ENCODE results near the gene SMIM20. TPM values are rescaled to one million over a fixed set of nuclear protein-coding genes. Genes with fewer than 3 reads are reported as not detected.

The SMIM20 gene
- total RNA-seq, 2 experiments from 2014 or later = 44.0 to 53.8 TPM

GRCh38 chr4:25919676-25920075 is 5.7 kb downstream of the SMIM20 start:
- intact Hi-C loops (cut with micrococcal nuclease; ENCODE audit: unreplicated experiment) = no loop called here
- no peak for TF ChIP-seq CTCF (conservative IDR thresholded peaks at IDR 0.05; ENCODE audit: low read length)
- TF ChIP-seq EZH2phosphoT487 (IDR thresholded peaks at IDR 0.05; ENCODE audit: borderline replicate concordance, low read depth, low read length) = no peak
- Histone ChIP-seq H3K9me2 (ENCODE audit: insufficient read depth, low read length) (no peaks in the 10 kb centered on the region), H3K36me3 (ENCODE audit: insufficient read depth, low read length) (peaks cover 71% of the 10 kb centered on the region), H3K9me3 (ENCODE audit: low read length) (no peaks in the 10 kb centered on the region), H3K27ac (ENCODE audit: low read depth, low read length, poor library complexity, severe bottlenecking) (no peak overlapping the region), H3K4me1 (ENCODE audit: insufficient read depth, low read length, poor library complexity, severe bottlenecking) (peaks cover 25% of the 10 kb centered on the region), H3K4me3 (ENCODE audit: low read depth, low read length, poor library complexity, severe bottlenecking) (no peak overlapping the region), H3K4me2 (ENCODE audit: low read length) (no peak overlapping the region), H4K20me1 (ENCODE audit: insufficient read depth, low read length) (no peaks in the 10 kb centered on the region), H2AFZ (ENCODE audit: low read length) (no peak overlapping the region), H3K79me2 (ENCODE audit: insufficient read depth, low read depth, low read length) (peaks cover 35% of the 10 kb centered on the region)
- no TSS peak for BruUV-seq (replicated peaks)
- ChIA-PET CTCF (ENCODE audit: unreplicated experiment) (interaction anchor here (0.8 kb wide), 1 partner anchor 24 kb away, joined by 3 read pairs; no protein-coding TSS in a partner anchor), POLR2A (interaction anchor here (0.5 to 2.8 kb wide), 5 partner anchors 9 to 756 kb away, joined by 3 to 18 read pairs (median 3); no protein-coding TSS in a partner anchor)
- no peak for DNase-seq (ENCODE audit: low spot score)

GRCh38 chr4:25921922-25922321 is 7.9 kb downstream of the SMIM20 start:
- intact Hi-C loops (cut with micrococcal nuclease; ENCODE audit: unreplicated experiment) = no loop called here
- Histone ChIP-seq H3K4me2 (ENCODE audit: low read length) (no peak overlapping the region), H3K4me3 (ENCODE audit: low read depth, low read length, poor library complexity, severe bottlenecking) (no peak overlapping the region), H3K36me3 (ENCODE audit: insufficient read depth, low read length) (peaks cover 55% of the 10 kb centered on the region), H3K9me2 (ENCODE audit: insufficient read depth, low read length) (no peaks in the 10 kb centered on the region), H3K27ac (ENCODE audit: low read depth, low read length, poor library complexity, severe bottlenecking) (no peak overlapping the region), H3K4me1 (ENCODE audit: insufficient read depth, low read length, poor library complexity, severe bottlenecking) (peaks cover 27% of the 10 kb centered on the region), H3K79me2 (ENCODE audit: insufficient read depth, low read depth, low read length) (peaks cover 32% of the 10 kb centered on the region; the same call in 1 of the 2 replicates), H2AFZ (ENCODE audit: low read length) (no peak overlapping the region), H4K20me1 (ENCODE audit: insufficient read depth, low read length) (no peaks in the 10 kb centered on the region), H3K9me3 (ENCODE audit: low read length) (no peaks in the 10 kb centered on the region)
- ChIA-PET POLR2A (interaction anchor here (1.2 kb wide), 1 partner anchor 54 kb away, joined by 3 read pairs; no protein-coding TSS in a partner anchor), CTCF (ENCODE audit: unreplicated experiment) (no interaction called here)
- no TSS peak for BruUV-seq (replicated peaks)
- TF ChIP-seq CTCF (conservative IDR thresholded peaks at IDR 0.05; ENCODE audit: low read length) = no peak
- no peak for TF ChIP-seq EZH2phosphoT487 (IDR thresholded peaks at IDR 0.05; ENCODE audit: borderline replicate concordance, low read depth, low read length)
- no peak for DNase-seq (ENCODE audit: low spot score)

GRCh38 chr4:25922812-25923369 is 8.9 kb downstream of the SMIM20 start:
- H3K9me3 ChIP-seq (ENCODE audit: low read length) = no peaks in the 10 kb centered on the region
- DNase-seq (ENCODE audit: low spot score) = no peak
- no peaks in the 10 kb centered on the region for H3K9me2 ChIP-seq (ENCODE audit: insufficient read depth, low read length)
- H3K4me1 ChIP-seq (ENCODE audit: insufficient read depth, low read length, poor library complexity, severe bottlenecking) = peaks cover 29% of the 10 kb centered on the region
- peaks cover 53% of the 10 kb centered on the region for H3K36me3 ChIP-seq (ENCODE audit: insufficient read depth, low read length)
- H3K27ac ChIP-seq (ENCODE audit: low read depth, low read length, poor library complexity, severe bottlenecking) = no peak overlapping the region
- POLR2A ChIA-PET = interaction anchor here (1.2 kb wide), 1 partner anchor 9 kb away, joined by 3 read pairs; no protein-coding TSS in a partner anchor
- no peak overlapping the region for H3K4me2 ChIP-seq (ENCODE audit: low read length)
- BruUV-seq (replicated peaks) = no TSS peak
- H2AFZ ChIP-seq (ENCODE audit: low read length) = no peak overlapping the region
- peaks cover 38% of the 10 kb centered on the region; the same call in 1 of the 2 replicates for H3K79me2 ChIP-seq (ENCODE audit: insufficient read depth, low read depth, low read length)
- intact Hi-C loops (cut with micrococcal nuclease; ENCODE audit: unreplicated experiment) = no loop called here
- CTCF ChIA-PET (ENCODE audit: unreplicated experiment) = no interaction called here
- no peak overlapping the region for H3K4me3 ChIP-seq (ENCODE audit: low read depth, low read length, poor library complexity, severe bottlenecking)
- TF ChIP-seq EZH2phosphoT487 (IDR thresholded peaks at IDR 0.05; ENCODE audit: borderline replicate concordance, low read depth, low read length) = no peak
- TF ChIP-seq CTCF (conservative IDR thresholded peaks at IDR 0.05; ENCODE audit: low read length) = no peak
- no peaks in the 10 kb centered on the region for H4K20me1 ChIP-seq (ENCODE audit: insufficient read depth, low read length)
